Measurements from ENCODE around the gene GJB5. TPM values are rescaled to one million over a fixed set of nuclear protein-coding genes. Genes with fewer than 3 reads are reported as not detected.

The GJB5 gene
- polyA plus RNA-seq, 2 donors: 46.0 to 99.0 TPM

DNA sequence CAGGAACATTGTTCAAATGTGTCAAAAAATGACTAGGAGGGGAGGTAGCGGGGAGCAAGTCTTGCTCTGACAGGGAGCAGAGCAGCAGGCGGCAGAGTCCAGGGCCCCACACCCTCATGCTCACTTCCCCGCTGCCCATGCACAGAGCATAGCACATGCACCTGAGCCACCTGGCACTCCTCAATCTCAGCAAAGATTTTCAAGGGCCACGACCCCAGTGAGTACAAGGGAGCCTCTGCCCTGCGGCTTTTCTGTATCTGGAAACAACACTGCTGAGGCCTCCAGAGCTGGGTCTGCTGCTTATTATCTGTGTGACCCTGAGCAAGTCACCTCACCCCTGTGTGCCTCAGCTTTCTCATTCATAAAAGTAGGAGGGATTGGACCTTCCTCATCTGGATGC lies 25.1 kb downstream of the GJB5 start:
- Histone ChIP-seq H3K4me3 (ENCODE audit: low read depth in 1 of 2, low read length in 2 of 2) (no peak overlapping the region), H3K27ac (ENCODE audit: low read depth in 2 of 2, low read length in 1 of 2) (peak overlapping the region; percentile 13 to 78), H3K4me1 (ENCODE audit: control insufficient read depth in 2 of 2, insufficient read depth in 2 of 2, low read length in 1 of 2) (peaks cover 6 to 16% of the 10 kb centered on the region in 2 donors), H3K9me3 (ENCODE audit: control insufficient read depth in 2 of 2, insufficient read depth in 1 of 2, low read depth in 1 of 2, low read length in 1 of 2) (no peaks in the 10 kb centered on the region), H3K27me3 (ENCODE audit: control insufficient read depth in 1 of 2, insufficient read depth in 2 of 2, low read length in 2 of 2) (no peaks in the 10 kb centered on the region), H3K36me3 (ENCODE audit: control insufficient read depth in 2 of 2, insufficient read depth in 2 of 2, low read length in 1 of 2) (peaks cover 0 to 9% of the 10 kb centered on the region in 2 donors)
- WGBS, 2 donors: 85 to 86% methylated on average over 5 of the region's 5 CpGs

DNA sequence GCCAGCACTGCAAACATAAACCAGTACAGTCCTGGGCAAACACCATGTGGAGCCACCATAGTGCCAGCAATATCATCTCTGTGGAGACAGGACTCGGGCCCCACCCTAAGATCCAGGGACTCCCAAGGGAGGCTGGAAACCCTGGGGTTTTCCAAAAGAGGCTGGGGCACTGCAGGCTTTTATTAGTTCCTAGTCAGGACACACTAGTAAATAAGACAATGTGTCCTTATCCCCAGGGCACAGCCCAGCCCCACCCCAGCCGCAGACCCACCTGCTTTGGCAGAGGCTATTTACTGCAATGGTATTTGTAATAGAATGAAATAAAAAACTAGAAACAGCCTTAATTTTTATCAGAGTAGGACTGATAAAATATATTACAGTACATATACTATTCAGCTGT lies 25.7 kb downstream of the GJB5 start:
- Histone ChIP-seq H3K4me1 (ENCODE audit: control insufficient read depth in 2 of 2, insufficient read depth in 2 of 2, low read length in 1 of 2) (peaks cover 6 to 19% of the 10 kb centered on the region in 2 donors), H3K4me3 (ENCODE audit: low read depth in 1 of 2, low read length in 2 of 2) (no peak overlapping the region), H3K27me3 (ENCODE audit: control insufficient read depth in 1 of 2, insufficient read depth in 2 of 2, low read length in 2 of 2) (no peaks in the 10 kb centered on the region), H3K36me3 (ENCODE audit: control insufficient read depth in 2 of 2, insufficient read depth in 2 of 2, low read length in 1 of 2) (peaks cover 0 to 15% of the 10 kb centered on the region in 2 donors), H3K9me3 (ENCODE audit: control insufficient read depth in 2 of 2, insufficient read depth in 1 of 2, low read depth in 1 of 2, low read length in 1 of 2) (no peaks in the 10 kb centered on the region), H3K27ac (ENCODE audit: low read depth in 2 of 2, low read length in 1 of 2) (peak overlapping the region; percentile 78 to 95)
- WGBS, 2 donors: 43 to 63% methylated on average over 2 of the region's 2 CpGs

DNA sequence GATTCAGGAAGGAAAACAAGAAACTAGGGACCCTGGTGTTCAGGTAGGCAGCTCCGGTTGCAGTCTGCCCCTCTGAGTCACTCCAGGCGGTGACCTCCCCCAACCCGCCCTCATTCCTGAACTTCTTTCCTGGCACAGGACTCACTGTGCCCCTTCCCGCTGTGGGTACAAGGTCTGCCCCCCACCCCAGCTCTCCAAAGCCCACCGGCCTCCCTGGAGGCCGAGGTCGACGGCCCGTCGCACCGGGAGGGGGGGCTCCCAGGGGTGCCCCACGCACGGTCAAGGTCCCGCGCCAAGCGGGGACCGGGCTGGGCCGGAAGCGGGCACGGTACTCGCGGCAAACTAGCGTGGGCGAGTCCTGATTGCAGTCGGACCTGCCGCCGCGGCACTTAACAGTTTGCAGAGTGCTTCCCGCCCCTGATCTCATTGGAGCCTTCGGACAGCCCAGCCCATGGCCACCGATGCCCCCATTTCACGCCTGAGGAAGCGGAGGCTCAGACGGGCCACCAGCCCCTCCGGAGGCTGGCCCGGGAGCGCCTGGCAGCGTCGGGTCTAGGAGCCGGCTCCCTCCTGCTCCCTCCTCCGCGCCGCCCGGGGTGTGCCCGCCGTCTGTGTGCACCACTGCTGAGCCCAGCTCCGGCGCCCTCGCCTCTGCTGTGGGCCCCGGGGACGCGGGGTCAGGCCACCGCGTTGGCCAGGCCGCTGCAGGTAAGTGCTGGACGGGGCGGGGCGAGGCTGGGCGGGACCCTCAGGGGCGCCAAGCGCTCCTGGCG lies 26.4 kb downstream of the GJB5 start, which contains the start of gene GJB3:
Gene GJB3 (plus strand): TSS at position 144 of the 773 bp plus-strand sequence. CDS start 3,549 bp downstream, outside the sequence.
- Histone ChIP-seq H3K36me3 (ENCODE audit: control insufficient read depth in 2 of 2, insufficient read depth in 2 of 2, low read length in 1 of 2) (peaks cover 0 to 15% of the 10 kb centered on the region in 2 donors), H3K4me1 (ENCODE audit: control insufficient read depth in 2 of 2, insufficient read depth in 2 of 2, low read length in 1 of 2) (peaks cover 6 to 19% of the 10 kb centered on the region in 2 donors), H3K27me3 (ENCODE audit: control insufficient read depth in 1 of 2, insufficient read depth in 2 of 2, low read length in 2 of 2) (no peaks in the 10 kb centered on the region), H3K9me3 (ENCODE audit: control insufficient read depth in 2 of 2, insufficient read depth in 1 of 2, low read depth in 1 of 2, low read length in 1 of 2) (no peaks in the 10 kb centered on the region), H3K27ac (ENCODE audit: low read depth in 2 of 2, low read length in 1 of 2) (peak within 1 kb of the TSS; percentile 95 to 98), H3K4me3 (ENCODE audit: low read depth in 1 of 2, low read length in 2 of 2) (peak within 1 kb of the TSS; percentile 81 to 82)
- WGBS, 2 donors: 2% methylated on average over 49 to 62 of the region's 62 CpGs

DNA sequence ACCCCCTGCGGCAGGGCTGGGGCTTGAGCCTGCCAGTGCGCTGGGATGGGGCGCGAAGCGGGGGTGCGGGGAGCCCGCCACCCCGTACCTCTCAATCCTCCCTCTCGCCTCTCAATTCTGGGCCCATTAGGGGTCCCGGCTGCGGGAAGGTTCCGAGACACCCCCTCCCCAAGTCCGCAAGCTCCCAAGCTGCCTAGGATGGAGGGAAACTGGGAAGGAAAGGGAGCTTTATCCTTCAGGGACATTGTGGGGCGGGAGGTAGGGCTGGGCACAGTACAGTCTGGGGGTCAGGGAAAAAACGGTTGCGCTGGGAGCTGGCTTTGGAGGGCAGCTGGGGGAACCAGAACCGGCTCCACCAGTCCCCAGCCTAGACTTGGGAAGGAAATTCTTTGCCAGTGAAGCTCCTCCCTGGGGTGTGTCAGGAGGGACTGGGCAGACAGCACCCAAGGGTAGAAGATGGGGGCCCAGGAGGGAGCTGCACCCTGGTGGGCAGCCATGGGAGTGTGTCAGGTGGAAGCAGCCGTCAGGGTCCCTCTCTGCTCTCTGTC lies 27.1 kb downstream of the GJB5 start:
- no peaks in the 10 kb centered on the region for H3K27me3 ChIP-seq (ENCODE audit: control insufficient read depth in 1 of 2, insufficient read depth in 2 of 2, low read length in 2 of 2)
- H3K4me1 ChIP-seq (ENCODE audit: control insufficient read depth in 2 of 2, insufficient read depth in 2 of 2, low read length in 1 of 2): peaks cover 6 to 18% of the 10 kb centered on the region in 2 donors
- peak overlapping the region; percentile 95 to 98 for H3K27ac ChIP-seq (ENCODE audit: low read depth in 2 of 2, low read length in 1 of 2)
- WGBS, 2 donors: 9 to 10% methylated on average over 18 of the region's 18 CpGs
- peaks cover 0 to 19% of the 10 kb centered on the region in 2 donors for H3K36me3 ChIP-seq (ENCODE audit: control insufficient read depth in 2 of 2, insufficient read depth in 2 of 2, low read length in 1 of 2)
- H3K9me3 ChIP-seq (ENCODE audit: control insufficient read depth in 2 of 2, insufficient read depth in 1 of 2, low read depth in 1 of 2, low read length in 1 of 2): no peaks in the 10 kb centered on the region
- H3K4me3 ChIP-seq (ENCODE audit: low read depth in 1 of 2, low read length in 2 of 2): peak overlapping the region; percentile 81 to 82

DNA sequence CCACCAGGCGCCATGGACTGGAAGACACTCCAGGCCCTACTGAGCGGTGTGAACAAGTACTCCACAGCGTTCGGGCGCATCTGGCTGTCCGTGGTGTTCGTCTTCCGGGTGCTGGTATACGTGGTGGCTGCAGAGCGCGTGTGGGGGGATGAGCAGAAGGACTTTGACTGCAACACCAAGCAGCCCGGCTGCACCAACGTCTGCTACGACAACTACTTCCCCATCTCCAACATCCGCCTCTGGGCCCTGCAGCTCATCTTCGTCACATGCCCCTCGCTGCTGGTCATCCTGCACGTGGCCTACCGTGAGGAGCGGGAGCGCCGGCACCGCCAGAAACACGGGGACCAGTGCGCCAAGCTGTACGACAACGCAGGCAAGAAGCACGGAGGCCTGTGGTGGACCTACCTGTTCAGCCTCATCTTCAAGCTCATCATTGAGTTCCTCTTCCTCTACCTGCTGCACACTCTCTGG lies 29.9 kb downstream of the GJB5 start:
- Histone ChIP-seq H3K27me3 (ENCODE audit: control insufficient read depth in 1 of 2, insufficient read depth in 2 of 2, low read length in 2 of 2) (no peaks in the 10 kb centered on the region), H3K4me3 (ENCODE audit: low read depth in 1 of 2, low read length in 2 of 2) (no peak overlapping the region), H3K9me3 (ENCODE audit: control insufficient read depth in 2 of 2, insufficient read depth in 1 of 2, low read depth in 1 of 2, low read length in 1 of 2) (no peaks in the 10 kb centered on the region), H3K36me3 (ENCODE audit: control insufficient read depth in 2 of 2, insufficient read depth in 2 of 2, low read length in 1 of 2) (peaks cover 0 to 25% of the 10 kb centered on the region in 2 donors), H3K27ac (ENCODE audit: low read depth in 2 of 2, low read length in 1 of 2) (no peak overlapping the region), H3K4me1 (ENCODE audit: control insufficient read depth in 2 of 2, insufficient read depth in 2 of 2, low read length in 1 of 2) (peaks cover 6 to 13% of the 10 kb centered on the region in 2 donors)
- 87 to 91% methylated on average over 28 of the region's 28 CpGs for WGBS, 2 donors

DNA sequence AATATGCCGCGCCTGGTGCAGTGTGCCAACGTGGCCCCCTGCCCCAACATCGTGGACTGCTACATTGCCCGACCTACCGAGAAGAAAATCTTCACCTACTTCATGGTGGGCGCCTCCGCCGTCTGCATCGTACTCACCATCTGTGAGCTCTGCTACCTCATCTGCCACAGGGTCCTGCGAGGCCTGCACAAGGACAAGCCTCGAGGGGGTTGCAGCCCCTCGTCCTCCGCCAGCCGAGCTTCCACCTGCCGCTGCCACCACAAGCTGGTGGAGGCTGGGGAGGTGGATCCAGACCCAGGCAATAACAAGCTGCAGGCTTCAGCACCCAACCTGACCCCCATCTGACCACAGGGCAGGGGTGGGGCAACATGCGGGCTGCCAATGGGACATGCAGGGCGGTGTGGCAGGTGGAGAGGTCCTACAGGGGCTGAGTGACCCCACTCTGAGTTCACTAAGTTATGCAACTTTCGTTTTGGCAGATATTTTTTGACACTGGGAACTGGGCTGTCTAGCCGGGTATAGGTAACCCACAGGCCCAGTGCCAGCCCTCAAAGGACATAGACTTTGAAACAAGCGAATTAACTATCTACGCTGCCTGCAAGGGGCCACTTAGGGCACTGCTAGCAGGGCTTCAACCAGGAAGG lies 30.5 kb downstream of the GJB5 start:
- Histone ChIP-seq H3K27ac (ENCODE audit: low read depth in 2 of 2, low read length in 1 of 2) (no peak overlapping the region), H3K4me1 (ENCODE audit: control insufficient read depth in 2 of 2, insufficient read depth in 2 of 2, low read length in 1 of 2) (peaks cover 6 to 8% of the 10 kb centered on the region in 2 donors), H3K36me3 (ENCODE audit: control insufficient read depth in 2 of 2, insufficient read depth in 2 of 2, low read length in 1 of 2) (peaks cover 0 to 25% of the 10 kb centered on the region in 2 donors), H3K9me3 (ENCODE audit: control insufficient read depth in 2 of 2, insufficient read depth in 1 of 2, low read depth in 1 of 2, low read length in 1 of 2) (no peaks in the 10 kb centered on the region), H3K27me3 (ENCODE audit: control insufficient read depth in 1 of 2, insufficient read depth in 2 of 2, low read length in 2 of 2) (no peaks in the 10 kb centered on the region), H3K4me3 (ENCODE audit: low read depth in 1 of 2, low read length in 2 of 2) (no peak overlapping the region)
- 77 to 82% methylated on average over 22 of the region's 22 CpGs for WGBS, 2 donors

DNA sequence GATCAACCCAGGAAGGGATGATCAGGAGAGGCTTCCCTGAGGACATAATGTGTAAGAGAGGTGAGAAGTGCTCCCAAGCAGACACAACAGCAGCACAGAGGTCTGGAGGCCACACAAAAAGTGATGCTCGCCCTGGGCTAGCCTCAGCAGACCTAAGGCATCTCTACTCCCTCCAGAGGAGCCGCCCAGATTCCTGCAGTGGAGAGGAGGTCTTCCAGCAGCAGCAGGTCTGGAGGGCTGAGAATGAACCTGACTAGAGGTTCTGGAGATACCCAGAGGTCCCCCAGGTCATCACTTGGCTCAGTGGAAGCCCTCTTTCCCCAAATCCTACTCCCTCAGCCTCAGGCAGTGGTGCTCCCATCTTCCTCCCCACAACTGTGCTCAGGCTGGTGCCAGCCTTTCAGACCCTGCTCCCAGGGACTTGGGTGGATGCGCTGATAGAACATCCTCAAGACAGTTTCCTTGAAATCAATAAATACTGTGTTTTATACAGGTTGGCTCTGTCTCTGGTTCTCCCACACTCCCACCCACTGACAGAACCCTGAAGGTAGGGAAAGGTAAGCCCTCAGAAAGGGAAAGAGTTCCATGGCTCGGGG lies 31.1 kb downstream of the GJB5 start:
- peaks cover 6 to 8% of the 10 kb centered on the region in 2 donors for H3K4me1 ChIP-seq (ENCODE audit: control insufficient read depth in 2 of 2, insufficient read depth in 2 of 2, low read length in 1 of 2)
- H3K36me3 ChIP-seq (ENCODE audit: control insufficient read depth in 2 of 2, insufficient read depth in 2 of 2, low read length in 1 of 2): peaks cover 0 to 25% of the 10 kb centered on the region in 2 donors
- no peaks in the 10 kb centered on the region for H3K27me3 ChIP-seq (ENCODE audit: control insufficient read depth in 1 of 2, insufficient read depth in 2 of 2, low read length in 2 of 2)
- WGBS, 2 donors: 67 to 68% methylated on average over 4 of the region's 4 CpGs
- no peaks in the 10 kb centered on the region for H3K9me3 ChIP-seq (ENCODE audit: control insufficient read depth in 2 of 2, insufficient read depth in 1 of 2, low read depth in 1 of 2, low read length in 1 of 2)
- peak overlapping the region in 1 of 2 donors; percentile 56 for H3K27ac ChIP-seq (ENCODE audit: low read depth in 2 of 2, low read length in 1 of 2)
- H3K4me3 ChIP-seq (ENCODE audit: low read depth in 1 of 2, low read length in 2 of 2): no peak overlapping the region

DNA sequence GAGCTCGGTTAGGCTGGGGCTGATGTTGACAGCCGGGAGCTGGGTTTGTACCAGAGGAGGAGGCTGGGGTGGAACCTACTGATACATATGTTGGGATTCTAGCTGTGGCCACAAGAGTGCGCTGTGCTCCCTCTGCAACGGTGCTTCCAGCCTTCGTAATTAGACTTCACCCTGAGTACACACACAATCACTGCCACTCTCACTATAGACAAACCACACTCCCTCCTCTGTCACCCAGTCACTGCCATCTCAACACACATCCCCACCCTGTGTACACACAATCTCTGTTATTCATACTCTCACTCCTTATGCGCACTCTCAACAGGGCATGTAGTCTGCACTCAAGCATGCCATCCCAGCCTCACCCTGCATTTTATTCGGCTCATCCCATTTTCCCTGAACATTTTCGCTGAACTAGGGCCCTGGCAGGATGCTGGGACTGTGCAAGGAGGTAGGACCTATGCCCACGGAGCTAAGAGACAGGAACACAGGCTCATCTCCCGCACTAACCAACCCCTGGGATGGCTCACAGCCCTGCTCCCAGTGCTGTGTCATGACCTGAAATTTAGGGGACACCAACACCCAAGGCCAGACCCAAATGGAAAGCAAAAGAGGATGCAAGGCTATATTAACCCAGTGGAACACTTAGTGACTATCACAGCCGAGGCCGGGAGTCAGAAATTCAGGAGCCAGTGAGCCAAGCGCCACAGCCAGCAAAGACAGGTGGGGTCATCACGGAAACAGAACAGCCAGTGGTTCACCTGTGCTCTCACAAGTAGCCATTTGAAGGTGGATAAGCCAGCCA lies 31.9 kb downstream of the GJB5 start:
- WGBS, 2 donors: 48 to 50% methylated on average over 14 of the region's 14 CpGs
- no peaks in the 10 kb centered on the region for H3K9me3 ChIP-seq (ENCODE audit: control insufficient read depth in 2 of 2, insufficient read depth in 1 of 2, low read depth in 1 of 2, low read length in 1 of 2)
- no peaks in the 10 kb centered on the region for H3K27me3 ChIP-seq (ENCODE audit: control insufficient read depth in 1 of 2, insufficient read depth in 2 of 2, low read length in 2 of 2)
- H3K4me1 ChIP-seq (ENCODE audit: control insufficient read depth in 2 of 2, insufficient read depth in 2 of 2, low read length in 1 of 2): peaks cover 2 to 5% of the 10 kb centered on the region in 2 donors
- peak overlapping the region in 1 of 2 donors; percentile 56 for H3K27ac ChIP-seq (ENCODE audit: low read depth in 2 of 2, low read length in 1 of 2)
- peaks cover 0 to 25% of the 10 kb centered on the region in 2 donors for H3K36me3 ChIP-seq (ENCODE audit: control insufficient read depth in 2 of 2, insufficient read depth in 2 of 2, low read length in 1 of 2)
- no peak overlapping the region for H3K4me3 ChIP-seq (ENCODE audit: low read depth in 1 of 2, low read length in 2 of 2)
